ENCODE measurements around the gene ANHX.

DNA sequence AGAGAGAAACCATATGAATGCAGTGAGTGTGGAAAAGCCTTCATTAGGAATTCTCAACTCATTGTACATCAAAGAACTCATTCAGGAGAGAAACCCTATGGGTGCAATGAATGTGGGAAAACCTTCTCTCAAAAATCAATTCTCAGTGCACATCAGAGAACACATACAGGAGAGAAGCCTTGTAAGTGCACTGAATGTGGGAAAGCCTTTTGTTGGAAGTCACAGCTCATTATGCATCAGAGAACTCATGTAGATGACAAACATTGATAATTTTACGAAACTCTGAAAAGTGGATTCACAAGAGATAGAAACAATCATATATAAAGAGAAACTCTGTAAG lies 31.4 kb downstream of the ANHX start:
- TF ChIP-seq, protein P1, sequence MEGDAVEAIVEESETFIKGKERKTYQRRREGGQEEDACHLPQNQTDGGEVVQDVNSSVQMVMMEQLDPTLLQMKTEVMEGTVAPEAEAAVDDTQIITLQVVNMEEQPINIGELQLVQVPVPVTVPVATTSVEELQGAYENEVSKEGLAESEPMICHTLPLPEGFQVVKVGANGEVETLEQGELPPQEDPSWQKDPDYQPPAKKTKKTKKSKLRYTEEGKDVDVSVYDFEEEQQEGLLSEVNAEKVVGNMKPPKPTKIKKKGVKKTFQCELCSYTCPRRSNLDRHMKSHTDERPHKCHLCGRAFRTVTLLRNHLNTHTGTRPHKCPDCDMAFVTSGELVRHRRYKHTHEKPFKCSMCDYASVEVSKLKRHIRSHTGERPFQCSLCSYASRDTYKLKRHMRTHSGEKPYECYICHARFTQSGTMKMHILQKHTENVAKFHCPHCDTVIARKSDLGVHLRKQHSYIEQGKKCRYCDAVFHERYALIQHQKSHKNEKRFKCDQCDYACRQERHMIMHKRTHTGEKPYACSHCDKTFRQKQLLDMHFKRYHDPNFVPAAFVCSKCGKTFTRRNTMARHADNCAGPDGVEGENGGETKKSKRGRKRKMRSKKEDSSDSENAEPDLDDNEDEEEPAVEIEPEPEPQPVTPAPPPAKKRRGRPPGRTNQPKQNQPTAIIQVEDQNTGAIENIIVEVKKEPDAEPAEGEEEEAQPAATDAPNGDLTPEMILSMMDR (IDR thresholded peaks at IDR 0.05) = no peak
- no peak for TF ChIP-seq POLR2A (IDR thresholded peaks at IDR 0.05)
